SK-N-SH treated with all-trans-retinoic acid at 6 μM for 48 hours (cell line): Measurements from ENCODE around the gene RRBP1.

Experiments used
- ATAC-seq: fragments of 200-7000 bp; cut with Tn5 transposase; 3 replicates; pipeline ENCODE4 v1.9.1; 2020; ENCODE audit warnings: mild to moderate bottlenecking, moderate library complexity
- ARNTL ChIP-seq: fragments of 450-650 bp; formaldehyde crosslinking; IDR thresholded peaks from 2 replicates; pipeline ENCODE4 v1.5.0; 2020; ENCODE audit warnings: low read depth, mild to moderate bottlenecking, moderate library complexity, borderline replicate concordance
- BACH2 ChIP-seq: fragments of 250-450 bp; sonication (Bioruptor Pico); IDR thresholded peaks from 2 replicates; pipeline ENCODE4 v1.9.0; 2021; ENCODE audit warnings: mild to moderate bottlenecking, borderline replicate concordance
- CREB5 ChIP-seq: fragments of 250-450 bp; sonication (Bioruptor Pico); IDR thresholded peaks from 2 replicates; pipeline ENCODE4 v1.5.1; 2020; ENCODE audit warnings: low read depth, mild to moderate bottlenecking, moderate library complexity
- CSDC2 ChIP-seq: fragments of 250-450 bp; sonication (Bioruptor Pico); IDR thresholded peaks from 2 replicates; pipeline ENCODE4 v1.5.0; 2020; ENCODE audit warnings: mild to moderate bottlenecking, moderate library complexity
- CSRNP3 ChIP-seq: fragments of 250-450 bp; sonication (Bioruptor Pico); IDR thresholded peaks from 2 replicates; pipeline ENCODE4 v1.5.1; 2021; ENCODE audit warnings: mild to moderate bottlenecking, moderate library complexity
- ESRRG ChIP-seq: fragments of 250-450 bp; sonication (Bioruptor Pico); IDR thresholded peaks from 2 replicates; pipeline ENCODE4 v1.6.1; 2021; ENCODE audit warnings: mild to moderate bottlenecking
- GLIS3 ChIP-seq: fragments of 250-450 bp; sonication (Bioruptor Pico); IDR thresholded peaks from 2 replicates; pipeline ENCODE4 v1.5.0; 2020; ENCODE audit warnings: mild to moderate bottlenecking, moderate library complexity
- OSR1 ChIP-seq: fragments of 250-450 bp; sonication (Bioruptor Pico); IDR thresholded peaks from 2 replicates; pipeline ENCODE4 v1.8.0; 2022; ENCODE audit warnings: moderate library complexity, mild to moderate bottlenecking, inconsistent platforms
- PATZ1 ChIP-seq: fragments of 250-450 bp; sonication (Bioruptor Pico); IDR thresholded peaks from 2 replicates; pipeline ENCODE4 v1.8.0; 2020; ENCODE audit warnings: mild to moderate bottlenecking, moderate library complexity, borderline replicate concordance
- POU6F1 ChIP-seq: fragments of 250-450 bp; sonication (Bioruptor Pico); IDR thresholded peaks from 2 replicates; pipeline ENCODE4 v1.8.0; 2021; ENCODE audit warnings: low read depth, mild to moderate bottlenecking, moderate library complexity, borderline replicate concordance
- PPARA ChIP-seq: fragments of 250-450 bp; sonication (Bioruptor Pico); IDR thresholded peaks from 2 replicates; pipeline ENCODE4 v1.5.0; 2020; ENCODE audit warnings: mild to moderate bottlenecking, borderline replicate concordance
- RARB ChIP-seq: fragments of 250-450 bp; sonication (Bioruptor Pico); IDR thresholded peaks from 2 replicates; pipeline ENCODE4 v1.8.0; 2021; ENCODE audit warnings: mild to moderate bottlenecking, moderate library complexity
- SNAI2 ChIP-seq: fragments of 250-450 bp; sonication (Bioruptor Pico); IDR thresholded peaks from 2 replicates; pipeline ENCODE4 v1.5.0; 2020; ENCODE audit warnings: mild to moderate bottlenecking, moderate library complexity
- TCF4 ChIP-seq: fragments of 250-450 bp; sonication (Bioruptor Pico); IDR thresholded peaks from 2 replicates; pipeline ENCODE4 v1.8.0; 2021; ENCODE audit warnings: mild to moderate bottlenecking, moderate library complexity, borderline replicate concordance
- TSHZ2 ChIP-seq: fragments of 250-450 bp; sonication (Bioruptor Pico); IDR thresholded peaks from 2 replicates; pipeline ENCODE4 v1.5.0; 2020; ENCODE audit warnings: mild to moderate bottlenecking, moderate library complexity
- ZC3H10 ChIP-seq: fragments of 250-450 bp; sonication (Bioruptor Pico); IDR thresholded peaks from 2 replicates; pipeline ENCODE4 v1.5.1; 2021; ENCODE audit warnings: mild to moderate bottlenecking, moderate library complexity
- ZFP3 ChIP-seq: fragments of 250-450 bp; sonication (Bioruptor Pico); IDR thresholded peaks from 2 replicates; pipeline ENCODE4 v1.5.0; 2020; ENCODE audit warnings: mild to moderate bottlenecking, moderate library complexity
- ZFP30 ChIP-seq: fragments of 450-650 bp; formaldehyde crosslinking; IDR thresholded peaks from 2 replicates; pipeline ENCODE4 v1.5.0; 2022; ENCODE audit warnings: mild to moderate bottlenecking, moderate library complexity
- ZNF565 ChIP-seq: fragments of 450-650 bp; formaldehyde crosslinking; conservative IDR thresholded peaks from 2 replicates; pipeline ENCODE4 v1.5.0; 2020; ENCODE audit warnings: low read depth, mild to moderate bottlenecking, moderate library complexity
- ZNF70 ChIP-seq: fragments of 450-650 bp; formaldehyde crosslinking; IDR thresholded peaks from 2 replicates; pipeline ENCODE4 v1.5.0; 2020; ENCODE audit warnings: mild to moderate bottlenecking, moderate library complexity
- ZNF8 ChIP-seq: fragments of 450-650 bp; formaldehyde crosslinking; IDR thresholded peaks from 2 replicates; pipeline ENCODE4 v1.5.0; 2020; ENCODE audit warnings: mild to moderate bottlenecking, moderate library complexity

Gene RRBP1

GRCh38 chr20:17626217-17627007 lies 55.6 kb downstream of the RRBP1 start:
- TF ChIP-seq CREB5 (CRISPR knock-in tag): no peak
- TF ChIP-seq GLIS3 (CRISPR knock-in tag): no peak
- no peak for TF ChIP-seq ZFP30 (CRISPR knock-in tag)
- no peak for TF ChIP-seq TCF4 (CRISPR knock-in tag)
- no peak for TF ChIP-seq CSRNP3
- TF ChIP-seq BACH2 (CRISPR knock-in tag): no peak
- TF ChIP-seq ZNF565: no peak
- TF ChIP-seq OSR1 (CRISPR knock-in tag): no peak
- TF ChIP-seq ARNTL (CRISPR knock-in tag): no peak
- no peak for TF ChIP-seq SNAI2
- TF ChIP-seq ZFP3: no peak
- no peak for TF ChIP-seq ZC3H10
- TF ChIP-seq CSDC2: no peak
- TF ChIP-seq ZNF70 (CRISPR knock-in tag): no peak
- no peak for TF ChIP-seq PPARA (CRISPR knock-in tag)
- no peak for TF ChIP-seq RARB (CRISPR knock-in tag)
- no peak for TF ChIP-seq TSHZ2 (CRISPR knock-in tag)
- no peak for TF ChIP-seq PATZ1
- TF ChIP-seq ESRRG (CRISPR knock-in tag): no peak
- no peak for TF ChIP-seq ZNF8
- no peak for ATAC-seq

GRCh38 chr20:17625246-17626051 lies 56.6 kb downstream of the RRBP1 start:
- TF ChIP-seq ZFP3: no peak
- no peak for TF ChIP-seq ZNF8
- no peak for TF ChIP-seq ARNTL (CRISPR knock-in tag)
- no peak for TF ChIP-seq CSRNP3
- TF ChIP-seq BACH2 (CRISPR knock-in tag): no peak
- no peak for TF ChIP-seq TCF4 (CRISPR knock-in tag)
- no peak for TF ChIP-seq PPARA (CRISPR knock-in tag)
- no peak for TF ChIP-seq SNAI2
- TF ChIP-seq POU6F1: no peak
- ATAC-seq: no peak
